HepG2 (cell line): ENCODE results near the gene NRG3. TPM values are rescaled to one million over a fixed set of nuclear protein-coding genes. Genes with fewer than 3 reads are reported as not detected.

ENCODE experiments used
- ATAC-seq: fragments of 200-7000 bp; cut with Tn5 transposase; 3 replicates; pipeline ENCODE4 v1.9.1; 2020; ENCODE audit warnings: mild to moderate bottlenecking, moderate library complexity
- BruUV-seq: library from RNA; stranded (reverse); fragments of 400-500 nt; replicated peaks from 2 replicates; lab custom pipeline; 2021; lab: Mats Ljungman, UMichigan
- CTCF ChIA-PET: fragments of 300-600 bp; formaldehyde crosslinking; extraction: SDS; loops from one replicate; lab custom pipeline; 2021; ENCODE audit warnings: low total read pairs, inconsistent platforms, low intra/inter-chr PET ratio; lab: Yijun Ruan, JAX
- POLR2A ChIA-PET: fragments of 350-600 bp; sonication (Branson Sonifier 250); formaldehyde crosslinking; loops from one replicate; lab custom pipeline; 2020; ENCODE audit warnings: antibody characterized with exemption, inconsistent platforms; lab: Yijun Ruan, JAX
- DNase-seq: peaks from one replicate; pipeline ENCODE4 v3.0.0-alpha.2; 2015; ENCODE audit warnings: low spot score
- FAIRE-seq: peaks from 3 replicates; lab custom pipeline; 2011; peaks lifted over from hg19 to GRCh38; lab: Jason Lieb, UNC
- H2AFZ ChIP-seq: one replicate; pipeline ENCODE4 v1.6.1; 2011; ENCODE audit warnings: low read length, inconsistent platforms
- H3K27ac ChIP-seq: fragments of 300-600 bp; 3 replicates; pipeline ENCODE4 v1.8.0; 2011; ENCODE audit warnings: mixed run types, mild to moderate bottlenecking, mixed read lengths, low read length, inconsistent platforms; ENCODE audit not compliant: insufficient read depth; ENCODE audit errors: extremely low read length
- H3K27me3 ChIP-seq, 2 experiments: fragments of 200-600 bp in 1 of 2; 2 replicates in 1 of 2; 3 replicates in 1 of 2; pipeline versions ENCODE4 v1.6.0 to v1.8.0; 2011; ENCODE audit warnings: low read length in 2 of 2, mild to moderate bottlenecking in 2 of 2, moderate library complexity in 2 of 2, inconsistent platforms in 1 of 2; ENCODE audit not compliant: insufficient read depth in 2 of 2, control insufficient read depth in 1 of 2
- H3K36me3 ChIP-seq, 2 experiments: fragments of 200-600 bp in 1 of 2; replicated peaks in 1 of 2; 2 replicates in 1 of 2; 3 replicates in 1 of 2; pipeline versions ENCODE4 v1.5.1 to v1.8.0; 2011; ENCODE audit warnings: low read length in 2 of 2, inconsistent platforms in 1 of 2; ENCODE audit not compliant: insufficient read depth in 2 of 2, control insufficient read depth in 1 of 2
- H3K4me1 ChIP-seq: 2 replicates; pipeline ENCODE4 v1.5.1; 2012; ENCODE audit warnings: low read length, inconsistent platforms; ENCODE audit not compliant: insufficient read depth
- H3K4me2 ChIP-seq: 2 replicates; pipeline ENCODE4 v1.6.0; 2011; ENCODE audit warnings: low read depth, low read length, inconsistent platforms
- H3K4me3 ChIP-seq, 3 experiments: fragments of 200-600 bp in 1 of 3; sonication (generic), shearing (Covaris generic) in 1 of 3; replicated peaks in 1 of 3; 2 replicates each; pipeline ENCODE4 v1.5.1; 2011 to 2016; ENCODE audit warnings: low read length in 3 of 3, inconsistent platforms in 2 of 3, low read depth in 2 of 3, mild to moderate bottlenecking in 2 of 3, control low read depth in 1 of 3, mixed read lengths in 1 of 3; ENCODE audit not compliant: insufficient read depth in 1 of 3
- H3K79me2 ChIP-seq: one replicate; pipeline ENCODE4 v1.6.1; 2011; ENCODE audit warnings: low read length, inconsistent platforms; ENCODE audit not compliant: insufficient read depth
- H3K9ac ChIP-seq: 2 replicates; pipeline ENCODE4 v1.6.0; 2011; ENCODE audit warnings: mild to moderate bottlenecking, low read depth, low read length, inconsistent platforms; ENCODE audit not compliant: insufficient read depth
- H3K9me3 ChIP-seq: 2 replicates; pipeline ENCODE4 v1.5.1; 2012; ENCODE audit warnings: mild to moderate bottlenecking, low read length
- H4K20me1 ChIP-seq: 2 replicates; pipeline ENCODE4 v1.6.0; 2011; ENCODE audit warnings: inconsistent platforms, mild to moderate bottlenecking, low read length, moderate library complexity; ENCODE audit not compliant: insufficient read depth
- KLF11 ChIP-seq: IDR thresholded peaks from 2 replicates; pipeline ENCODE4 v1.6.1; 2016; ENCODE audit warnings: missing compliant biosample characterization
- MED1 ChIP-seq: sonication (generic); formaldehyde crosslinking; IDR thresholded peaks from 2 replicates; pipeline ENCODE4 v1.4.0; 2020; ENCODE audit warnings: missing genetic modification reagents
- NR2F2 ChIP-seq: IDR thresholded peaks from 2 replicates; pipeline ENCODE4 v1.6.1; 2012; ENCODE audit warnings: low read depth, inconsistent platforms, borderline replicate concordance
- RFX1 ChIP-seq: fragments of 450-650 bp; IDR thresholded peaks from 2 replicates; pipeline ENCODE4 v1.6.1; 2017
- SRSF9 ChIP-seq: fragments of 200-400 bp; formaldehyde crosslinking; IDR thresholded peaks from 2 replicates; pipeline ENCODE4 v1.6.1; 2018; ENCODE audit warnings: borderline replicate concordance, mild to moderate bottlenecking, low read depth, low read length; ENCODE audit not compliant: insufficient read depth, poor library complexity, severe bottlenecking
- ZNF280D ChIP-seq: sonication (generic); formaldehyde crosslinking; IDR thresholded peaks from 2 replicates; pipeline ENCODE4 v1.5.1; 2020; ENCODE audit warnings: mild to moderate bottlenecking, missing genetic modification reagents
- ZNF564 ChIP-seq: sonication (generic); formaldehyde crosslinking; IDR thresholded peaks from 2 replicates; pipeline ENCODE4 v1.8.1; 2023; ENCODE audit warnings: mild to moderate bottlenecking, missing genetic modification reagents
- WGBS: methylation state at CpG from one replicate; pipeline ENCODE4 v1.1.6; 2017; ENCODE audit warnings: low lambda C conversion rate; 5-methylcytosine and 5-hydroxymethylcytosine counted together
- in situ Hi-C: cut with HindIII; loops from 2 replicates; pipeline ENCODE4 v1.10.0; 2017; ENCODE audit warnings: low pct_unique_long_range_greater_than_20kb; ENCODE audit not compliant: extremely low pct_ligation_motif_present
- intact Hi-C: fragments of 100-400 bp; cut with micrococcal nuclease; formaldehyde crosslinking; loops from one replicate; pipeline ENCODE4 v1.10.0; 2022; ENCODE audit not compliant: unreplicated experiment
- polyA plus RNA-seq, 8 experiments: library from polyadenylated mRNA; depleted of rRNA in 3 of 8; stranded (reverse) in 7 of 8; unstranded in 1 of 8; fragments of >200 nt; fragmentation: Illumina TruSeq in 4 of 8; extraction: Trizol in 4 of 8; gene quantifications; 2 replicates each; pipeline versions ENCODE4 v1.2.1 to v1.2.3, GENCODE V29; 2011 to 2016; ENCODE audit warnings: low read depth in 4 of 8, missing spikeins in 1 of 8, mixed read lengths in 1 of 8; ENCODE audit not compliant: insufficient read depth in 1 of 8
- total RNA-seq, 5 experiments: library from RNA; depleted of rRNA; stranded (reverse); fragments of >200 nt; fragmentation: Illumina TruSeq; extraction: Trizol; gene quantifications; 2 replicates each; pipeline ENCODE4 v1.2.3, GENCODE V29; 2016; ENCODE audit warnings: low read depth in 1 of 5
- TF ChIP-seq, protein P1 (sequence below): sonication (generic); formaldehyde crosslinking; IDR thresholded peaks from 2 replicates; pipeline ENCODE4 v1.4.0; 2020; ENCODE audit warnings: mild to moderate bottlenecking, missing genetic modification reagents
- TF ChIP-seq, protein P2 (sequence below): sonication (generic); formaldehyde crosslinking; IDR thresholded peaks from 2 replicates; pipeline ENCODE4 v1.4.0; 2020; ENCODE audit warnings: mild to moderate bottlenecking, missing genetic modification reagents
- TF ChIP-seq, protein P3 (sequence below): IDR thresholded peaks from 2 replicates; pipeline ENCODE4 v1.6.1; 2012; ENCODE audit warnings: low read depth, low read length, improper control_type of control experiment

The NRG3 gene
- total and polyA plus RNA-seq, 2 of the 13 experiments (the other 11 are each of a cell fraction or from before 2014, with no cell fraction given), result not detected

DNA sequence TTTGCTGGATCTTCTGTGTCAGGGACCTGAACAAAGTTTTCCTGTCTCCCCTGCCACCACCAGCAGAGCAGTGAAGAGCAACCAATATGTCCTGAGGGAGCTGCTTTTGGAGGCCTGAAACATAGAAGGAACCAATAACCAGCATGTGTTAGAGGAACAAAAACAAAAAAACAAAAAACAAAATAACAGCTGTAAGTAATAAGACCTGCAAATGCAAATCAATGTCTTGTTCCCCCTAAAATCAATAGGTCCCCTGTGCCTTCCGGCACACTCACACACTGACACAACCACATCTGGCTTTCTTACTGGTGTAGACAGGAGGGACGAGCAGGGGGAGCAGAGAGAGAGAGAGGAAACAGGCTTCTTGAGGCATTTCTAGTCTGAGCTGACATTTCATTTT is 94.1 kb downstream of the NRG3 start:
- ATAC-seq (no peak), DNase-seq (no peak), FAIRE-seq (no peak)
- Histone ChIP-seq H3K36me3 (no peaks in the 10 kb centered on the region), H3K79me2 (no peaks in the 10 kb centered on the region), H3K27me3 (no peaks in the 10 kb centered on the region), H2AFZ (no peak overlapping the region), H4K20me1 (no peaks in the 10 kb centered on the region), H3K4me3 (no peak overlapping the region), H3K27ac (no peak overlapping the region), H3K9ac (no peak overlapping the region), H3K9me3 (peaks cover 69% of the 10 kb centered on the region), H3K4me1 (no peaks in the 10 kb centered on the region)
- CTCF ChIA-PET, result no interaction called here
- intact Hi-C loops, result no loop called here
- BruUV-seq, result no TSS peak
- POLR2A ChIA-PET, result no interaction called here
- TF ChIP-seq RFX1, result no peak
- TF ChIP-seq, protein P1, sequence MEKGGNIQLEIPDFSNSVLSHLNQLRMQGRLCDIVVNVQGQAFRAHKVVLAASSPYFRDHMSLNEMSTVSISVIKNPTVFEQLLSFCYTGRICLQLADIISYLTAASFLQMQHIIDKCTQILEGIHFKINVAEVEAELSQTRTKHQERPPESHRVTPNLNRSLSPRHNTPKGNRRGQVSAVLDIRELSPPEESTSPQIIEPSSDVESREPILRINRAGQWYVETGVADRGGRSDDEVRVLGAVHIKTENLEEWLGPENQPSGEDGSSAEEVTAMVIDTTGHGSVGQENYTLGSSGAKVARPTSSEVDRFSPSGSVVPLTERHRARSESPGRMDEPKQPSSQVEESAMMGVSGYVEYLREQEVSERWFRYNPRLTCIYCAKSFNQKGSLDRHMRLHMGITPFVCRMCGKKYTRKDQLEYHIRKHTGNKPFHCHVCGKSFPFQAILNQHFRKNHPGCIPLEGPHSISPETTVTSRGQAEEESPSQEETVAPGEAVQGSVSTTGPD, result no peak
- TF ChIP-seq ZNF280D (CRISPR knock-in tag), result no peak
- TF ChIP-seq MED1 (CRISPR knock-in tag), result no peak
- TF ChIP-seq KLF11 (CRISPR knock-in tag), result no peak
- TF ChIP-seq, protein P2, sequence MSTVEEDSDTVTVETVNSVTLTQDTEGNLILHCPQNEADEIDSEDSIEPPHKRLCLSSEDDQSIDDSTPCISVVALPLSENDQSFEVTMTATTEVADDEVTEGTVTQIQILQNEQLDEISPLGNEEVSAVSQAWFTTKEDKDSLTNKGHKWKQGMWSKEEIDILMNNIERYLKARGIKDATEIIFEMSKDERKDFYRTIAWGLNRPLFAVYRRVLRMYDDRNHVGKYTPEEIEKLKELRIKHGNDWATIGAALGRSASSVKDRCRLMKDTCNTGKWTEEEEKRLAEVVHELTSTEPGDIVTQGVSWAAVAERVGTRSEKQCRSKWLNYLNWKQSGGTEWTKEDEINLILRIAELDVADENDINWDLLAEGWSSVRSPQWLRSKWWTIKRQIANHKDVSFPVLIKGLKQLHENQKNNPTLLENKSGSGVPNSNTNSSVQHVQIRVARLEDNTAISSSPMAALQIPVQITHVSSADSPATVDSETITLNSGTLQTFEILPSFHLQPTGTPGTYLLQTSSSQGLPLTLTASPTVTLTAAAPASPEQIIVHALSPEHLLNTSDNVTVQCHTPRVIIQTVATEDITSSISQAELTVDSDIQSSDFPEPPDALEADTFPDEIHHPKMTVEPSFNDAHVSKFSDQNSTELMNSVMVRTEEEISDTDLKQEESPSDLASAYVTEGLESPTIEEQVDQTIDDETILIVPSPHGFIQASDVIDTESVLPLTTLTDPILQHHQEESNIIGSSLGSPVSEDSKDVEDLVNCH (CRISPR knock-in tag), result no peak
- TF ChIP-seq, protein P3, sequence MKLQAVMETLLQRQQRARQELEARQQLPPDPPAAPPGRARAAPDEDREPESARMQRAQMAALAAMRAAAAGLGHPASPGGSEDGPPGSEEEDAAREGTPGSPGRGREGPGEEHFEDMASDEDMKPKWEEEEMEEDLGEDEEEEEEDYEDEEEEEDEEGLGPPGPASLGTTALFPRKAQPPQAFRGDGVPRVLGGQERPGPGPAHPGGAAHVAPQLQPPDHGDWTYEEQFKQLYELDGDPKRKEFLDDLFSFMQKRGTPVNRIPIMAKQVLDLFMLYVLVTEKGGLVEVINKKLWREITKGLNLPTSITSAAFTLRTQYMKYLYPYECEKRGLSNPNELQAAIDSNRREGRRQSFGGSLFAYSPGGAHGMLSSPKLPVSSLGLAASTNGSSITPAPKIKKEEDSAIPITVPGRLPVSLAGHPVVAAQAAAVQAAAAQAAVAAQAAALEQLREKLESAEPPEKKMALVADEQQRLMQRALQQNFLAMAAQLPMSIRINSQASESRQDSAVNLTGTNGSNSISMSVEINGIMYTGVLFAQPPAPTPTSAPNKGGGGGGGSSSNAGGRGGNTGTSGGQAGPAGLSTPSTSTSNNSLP, result no peak
- no peak for TF ChIP-seq SRSF9
- no peak for TF ChIP-seq NR2F2
- TF ChIP-seq ZNF564 (CRISPR knock-in tag), result no peak
- TF ChIP-seq, all 625 proteins: peak for 0
- no peak overlapping the region for H3K4me2 ChIP-seq
- in situ Hi-C loops, result no loop called here
- 0% methylated on average over 2 of the region's 2 CpGs for WGBS
